Chondrocyte (in vitro differentiated cells): ENCODE measurements around the gene ACVRL1. TPM values are rescaled to one million over a fixed set of nuclear protein-coding genes. Genes with fewer than 3 reads are reported as not detected.

Experiments
- DNase-seq: peaks from one replicate; pipeline ENCODE4 v3.0.0; 2021; ENCODE audit warnings: mixed read lengths, low spot score
- H3K27ac Mint-ChIP-seq: one replicate; pipeline ENCODE4 v1.8.0; 2021; ENCODE audit warnings: mild to moderate bottlenecking, moderate library complexity, mixed read lengths; ENCODE audit not compliant: unreplicated experiment
- H3K27me3 Mint-ChIP-seq: 2 replicates; pipeline ENCODE4 v1.8.0; 2021; ENCODE audit warnings: low read depth, mixed read lengths
- H3K36me3 Mint-ChIP-seq: 2 replicates; pipeline ENCODE4 v1.8.0; 2021; ENCODE audit warnings: low read depth, mixed read lengths
- H3K4me1 Mint-ChIP-seq: 2 replicates; pipeline ENCODE4 v1.8.0; 2021; ENCODE audit warnings: low read depth, mild to moderate bottlenecking, mixed read lengths
- H3K4me3 Mint-ChIP-seq: one replicate; pipeline ENCODE4 v1.8.0; 2021; ENCODE audit warnings: mild to moderate bottlenecking, moderate library complexity, mixed read lengths; ENCODE audit not compliant: unreplicated experiment
- H3K9me3 Mint-ChIP-seq: 2 replicates; pipeline ENCODE4 v1.8.0; 2021; ENCODE audit warnings: low read depth, mixed read lengths
- CTCF ChIP-seq: fragments of 200-600 bp; sonication (generic); IDR thresholded peaks from 2 replicates; pipeline ENCODE4 v1.5.0; 2021; ENCODE audit warnings: antibody characterized with exemption, mild to moderate bottlenecking, moderate library complexity
- total RNA-seq: library from RNA; stranded (reverse); gene quantifications from 3 replicates; pipeline ENCODE4 v1.2.1, GENCODE V29; 2021

Gene ACVRL1
- total RNA-seq, 1 donor from 2014 or later = 0.60 TPM

DNA sequence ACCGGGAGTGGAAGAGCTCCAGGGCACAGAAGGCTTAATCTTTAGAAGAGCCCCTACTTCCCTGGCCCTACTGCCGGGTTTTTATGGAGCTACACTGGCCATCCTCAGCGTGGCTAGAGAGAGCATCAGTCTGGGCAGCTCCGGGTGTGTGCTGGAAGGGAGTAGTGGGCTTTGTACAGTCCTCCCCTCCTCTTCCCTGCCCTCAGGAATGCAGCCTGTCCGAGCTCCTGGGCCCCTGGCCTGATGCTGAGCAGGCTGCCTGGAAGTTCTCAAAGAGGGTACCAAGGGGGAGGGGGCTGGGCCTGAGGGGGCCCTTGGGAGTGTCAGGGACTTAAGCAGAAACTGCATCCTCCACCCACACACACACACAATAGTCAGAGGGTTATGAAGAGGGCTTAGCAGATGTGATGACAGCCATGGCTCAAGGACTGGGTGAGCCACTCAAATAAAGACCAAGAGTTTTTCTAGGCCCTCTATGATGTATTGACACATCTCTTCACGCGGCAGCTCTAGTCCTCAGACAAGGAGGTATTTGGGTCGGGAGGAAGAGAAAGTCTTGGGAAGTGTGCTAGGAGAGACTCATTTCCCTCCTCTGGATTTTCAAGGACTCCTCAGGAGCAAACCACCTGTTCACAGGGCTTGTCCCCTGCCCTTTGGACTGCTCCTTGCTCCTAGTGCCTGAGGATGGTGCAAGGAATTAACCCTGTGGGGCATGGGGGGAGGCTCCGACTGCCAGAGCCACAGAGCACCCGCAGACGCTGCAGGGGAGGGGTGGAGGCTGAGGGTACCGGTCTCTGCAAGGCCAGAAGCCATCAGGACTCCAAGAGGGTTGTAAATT lies 42.3 kb upstream of the ACVRL1 start:
- peaks cover 8% of the 10 kb centered on the region for H3K27me3 Mint-ChIP-seq
- DNase-seq = no peak
- no peaks in the 10 kb centered on the region for H3K36me3 Mint-ChIP-seq
- H3K27ac Mint-ChIP-seq = no peak overlapping the region
- H3K9me3 Mint-ChIP-seq = no peaks in the 10 kb centered on the region
- H3K4me3 Mint-ChIP-seq = peak overlapping the region; percentile 66
- H3K4me1 Mint-ChIP-seq = peaks cover 26% of the 10 kb centered on the region
- no peak for TF ChIP-seq CTCF

DNA sequence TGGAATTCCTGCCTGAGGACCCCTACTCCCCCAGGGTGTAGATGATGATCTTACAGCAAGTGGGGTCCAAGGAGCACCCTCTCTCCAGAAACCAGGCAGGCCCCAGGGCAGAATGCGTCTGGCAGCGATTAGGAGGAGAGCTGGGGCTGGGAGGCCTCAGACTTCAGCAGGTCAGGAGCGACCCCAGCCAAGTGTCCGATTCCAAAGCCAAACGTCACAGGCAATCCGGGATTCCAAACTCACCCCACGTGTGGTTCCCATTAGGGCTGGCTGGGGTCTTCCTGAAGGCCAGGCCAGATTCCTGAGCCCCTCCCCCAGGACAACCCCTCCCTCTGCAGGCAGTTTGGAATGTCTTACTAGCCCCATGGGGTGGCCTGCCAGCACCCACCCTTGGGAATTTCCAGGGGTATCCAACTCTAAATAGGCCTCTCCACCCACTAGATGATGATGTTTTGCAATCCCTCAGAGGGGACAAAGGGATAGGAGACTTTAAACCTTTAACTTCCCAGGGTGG lies 41.5 kb upstream of the ACVRL1 start:
- Mint-ChIP-seq H3K4me1 (peaks cover 26% of the 10 kb centered on the region), H3K9me3 (no peaks in the 10 kb centered on the region), H3K36me3 (no peaks in the 10 kb centered on the region), H3K4me3 (no peak overlapping the region), H3K27me3 (peaks cover 11% of the 10 kb centered on the region), H3K27ac (no peak overlapping the region)
- no peak for TF ChIP-seq CTCF
- DNase-seq = no peak

- H3K9me3 Mint-ChIP-seq = no peaks in the 10 kb centered on the region
- DNase-seq = no peak
- H3K4me1 Mint-ChIP-seq = peaks cover 26% of the 10 kb centered on the region
- no peak for TF ChIP-seq CTCF
- H3K36me3 Mint-ChIP-seq = no peaks in the 10 kb centered on the region
- H3K27me3 Mint-ChIP-seq = peaks cover 11% of the 10 kb centered on the region
- no peak overlapping the region for H3K27ac Mint-ChIP-seq
- no peak overlapping the region for H3K4me3 Mint-ChIP-seq
These were observed 41.0 kb upstream of the ACVRL1 start for GRCh38 chr12:51866324-51866723.

- no peaks in the 10 kb centered on the region for H3K36me3 Mint-ChIP-seq
- H3K4me3 Mint-ChIP-seq = no peak overlapping the region
- peaks cover 11% of the 10 kb centered on the region for H3K27me3 Mint-ChIP-seq
- H3K9me3 Mint-ChIP-seq = no peaks in the 10 kb centered on the region
- TF ChIP-seq CTCF = no peak
- H3K4me1 Mint-ChIP-seq = peaks cover 26% of the 10 kb centered on the region
- H3K27ac Mint-ChIP-seq = no peak overlapping the region
- no peak for DNase-seq
These were observed 40.5 kb upstream of the ACVRL1 start for GRCh38 chr12:51866762-51867161.

DNA sequence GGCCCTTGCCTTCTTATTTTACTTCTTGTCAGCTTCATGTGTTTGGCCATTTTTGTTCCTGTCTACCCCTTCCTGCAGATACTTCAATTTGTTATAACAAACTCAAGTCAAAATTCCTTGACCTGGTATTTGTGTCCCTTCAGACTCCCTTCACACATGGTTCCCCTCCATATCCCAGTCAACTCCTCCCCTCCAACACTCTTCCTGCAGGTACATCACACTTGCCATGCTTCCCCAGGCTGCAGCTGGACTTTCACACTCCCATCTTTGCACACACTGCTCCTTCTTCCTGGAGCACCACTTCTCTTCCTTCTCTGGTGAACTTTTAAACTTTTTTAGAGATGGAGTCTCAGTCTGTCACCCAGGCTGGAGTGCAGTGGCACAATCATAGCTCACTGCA lies 39.9 kb upstream of the ACVRL1 start:
- H3K9me3 Mint-ChIP-seq = no peaks in the 10 kb centered on the region
- H3K36me3 Mint-ChIP-seq = no peaks in the 10 kb centered on the region
- no peak for DNase-seq
- H3K27ac Mint-ChIP-seq = no peak overlapping the region
- H3K27me3 Mint-ChIP-seq = peaks cover 11% of the 10 kb centered on the region
- H3K4me3 Mint-ChIP-seq = no peak overlapping the region
- peaks cover 26% of the 10 kb centered on the region for H3K4me1 Mint-ChIP-seq
- no peak for TF ChIP-seq CTCF
